Muscle of arm (tissue), 12 donors: ENCODE measurements around the gene CAPG. TPM values are rescaled to one million over a fixed set of nuclear protein-coding genes. Genes with fewer than 3 reads are reported as not detected.
A peak's percentile ranks its signal among the peaks of the same experiment; 100 is the strongest.
"Not testable (repeated sequence)": the region's sequence is repeated elsewhere in the genome, so short reads cannot be mapped to it uniquely, and the experiment has no call there.

Source experiments
- DNase-seq: peaks from one replicate; pipeline ENCODE4 v3.0.0-alpha.2; 2013
- polyA plus RNA-seq, 12 donors: library from polyadenylated mRNA; unstranded; fragments of 120-200 nt; gene quantifications; one replicate each; pipeline ENCODE4 v1.2.1, GENCODE V29; 2013; ENCODE audit not compliant: insufficient read length in 12 of 12

The CAPG gene
- polyA plus RNA-seq, 12 donors, result 8.7 to 80.7 (median 22.0) TPM; not detected in 1

- DNase-seq, result not testable (repeated sequence)
Observed at GRCh38 chr2:85362653-85363387, 47.3 kb downstream of the CAPG start.

- no peak for DNase-seq
Observed at GRCh38 chr2:85357736-85358135, 52.4 kb downstream of the CAPG start.

- DNase-seq, result no peak
Observed at GRCh38 chr2:85356186-85356585, 54.0 kb downstream of the CAPG start.

- DNase-seq, result no peak
Observed at GRCh38 chr2:85355521-85355920, 54.6 kb downstream of the CAPG start.

GRCh38 chr2:85355073-85355410 lies 55.1 kb downstream of the CAPG start:
- DNase-seq, result no peak

- DNase-seq, result peak; percentile 99
Observed at GRCh38 chr2:85354286-85355072, 55.7 kb downstream of the CAPG start, which contains the start of the genes ELMOD3 and RETSAT. Gene ELMOD3 (plus strand): TSS chr2:85354769. CDS start chr2:85357199, 2,430 bp downstream. Gene RETSAT (minus strand): TSS chr2:85354528. CDS start chr2:85354507, 21 bp downstream.

GRCh38 chr2:85353876-85354285 lies 56.3 kb downstream of the CAPG start:
- peak; percentile 17 for DNase-seq

GRCh38 chr2:85347599-85347998 lies 62.6 kb downstream of the CAPG start:
- no peak for DNase-seq

Other genes with a start within 250 kb of the CAPG start
- 10 to 100 TPM in 11 of 12 donors, not detected in 1; 62.0 to 93.9 (median 70.7) TPM for gene TGOLN2, start 82.4 kb downstream of the CAPG start, polyA plus RNA-seq
- gene RETSAT, start 55.8 kb downstream of the CAPG start, polyA plus RNA-seq, result 10 to 100 TPM in 11 of 12 donors, not detected in 1; 11.9 to 21.6 (median 14.7) TPM
- 10 to 100 TPM in 11 of 12 donors, not detected in 1; 11.1 to 27.4 (median 14.9) TPM for gene ELMOD3, start 55.6 kb downstream of the CAPG start, polyA plus RNA-seq
- 1 to 10 TPM in 2 of 12 donors, under 1 TPM in 8, not detected in 2; 0.21 to 1.5 (median 0.62) TPM for gene SH2D6, start 8.3 kb upstream of the CAPG start, polyA plus RNA-seq
- 100 to 1,000 TPM in 11 of 12 donors, not detected in 1; 145 to 284 (median 207) TPM for gene MAT2A, start 128.8 kb upstream of the CAPG start, polyA plus RNA-seq
- gene GGCX, start 151.1 kb upstream of the CAPG start, polyA plus RNA-seq, result 10 to 100 TPM in 11 of 12 donors, not detected in 1; 10.1 to 26.8 (median 23.1) TPM
- 10 to 100 TPM in 10 of 12 donors, 1 to 10 TPM in 1, not detected in 1; 9.6 to 34.0 (median 13.7) TPM for gene VAMP8, start 167.2 kb upstream of the CAPG start, polyA plus RNA-seq
- gene VAMP5, start 174.1 kb upstream of the CAPG start, polyA plus RNA-seq, result 10 to 100 TPM in 11 of 12 donors, not detected in 1; 19.4 to 44.4 (median 38.0) TPM
- 10 to 100 TPM in 11 of 12 donors, not detected in 1; 50.8 to 72.4 (median 61.3) TPM for gene RNF181, start 185.4 kb upstream of the CAPG start, polyA plus RNA-seq
- 10 to 100 TPM in 2 of 12 donors, 1 to 10 TPM in 9, not detected in 1; 7.3 to 25.4 (median 8.8) TPM for gene TMEM150A, start 192.3 kb upstream of the CAPG start, polyA plus RNA-seq
- gene C2orf68, start 201.7 kb upstream of the CAPG start, polyA plus RNA-seq, result 1,000 to 10,000 TPM in 1 of 12 donors, 10 to 100 TPM in 11; 41.0 to 2,776 (median 53.5) TPM
- 10 to 100 TPM in 11 of 12 donors, not detected in 1; 21.5 to 48.2 (median 42.2) TPM for gene USP39, start 205.8 kb upstream of the CAPG start, polyA plus RNA-seq